C4-2B (cell line): ENCODE results near the gene STPG2.

ENCODE experiments used
- H3K27ac ChIP-seq: fragments of 450-650 bp; 2 replicates; pipeline ENCODE4 v1.5.1; 2017
- ZFX ChIP-seq: fragments of 450-650 bp; IDR thresholded peaks from 2 replicates; pipeline ENCODE4 v1.6.1; 2017
- TF ChIP-seq, protein P1 (sequence below): fragments of 450-650 bp; conservative IDR thresholded peaks from 2 replicates; pipeline ENCODE4 v1.5.1; 2017; ENCODE audit warnings: mild to moderate bottlenecking

STPG2 gene

GRCh38 chr4:97836662-97837061, 306.6 kb downstream of the STPG2 start:
- TF ChIP-seq ZFX = no peak
- TF ChIP-seq, protein P1, sequence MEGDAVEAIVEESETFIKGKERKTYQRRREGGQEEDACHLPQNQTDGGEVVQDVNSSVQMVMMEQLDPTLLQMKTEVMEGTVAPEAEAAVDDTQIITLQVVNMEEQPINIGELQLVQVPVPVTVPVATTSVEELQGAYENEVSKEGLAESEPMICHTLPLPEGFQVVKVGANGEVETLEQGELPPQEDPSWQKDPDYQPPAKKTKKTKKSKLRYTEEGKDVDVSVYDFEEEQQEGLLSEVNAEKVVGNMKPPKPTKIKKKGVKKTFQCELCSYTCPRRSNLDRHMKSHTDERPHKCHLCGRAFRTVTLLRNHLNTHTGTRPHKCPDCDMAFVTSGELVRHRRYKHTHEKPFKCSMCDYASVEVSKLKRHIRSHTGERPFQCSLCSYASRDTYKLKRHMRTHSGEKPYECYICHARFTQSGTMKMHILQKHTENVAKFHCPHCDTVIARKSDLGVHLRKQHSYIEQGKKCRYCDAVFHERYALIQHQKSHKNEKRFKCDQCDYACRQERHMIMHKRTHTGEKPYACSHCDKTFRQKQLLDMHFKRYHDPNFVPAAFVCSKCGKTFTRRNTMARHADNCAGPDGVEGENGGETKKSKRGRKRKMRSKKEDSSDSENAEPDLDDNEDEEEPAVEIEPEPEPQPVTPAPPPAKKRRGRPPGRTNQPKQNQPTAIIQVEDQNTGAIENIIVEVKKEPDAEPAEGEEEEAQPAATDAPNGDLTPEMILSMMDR = no peak
- H3K27ac ChIP-seq = no peak overlapping the region

DNA sequence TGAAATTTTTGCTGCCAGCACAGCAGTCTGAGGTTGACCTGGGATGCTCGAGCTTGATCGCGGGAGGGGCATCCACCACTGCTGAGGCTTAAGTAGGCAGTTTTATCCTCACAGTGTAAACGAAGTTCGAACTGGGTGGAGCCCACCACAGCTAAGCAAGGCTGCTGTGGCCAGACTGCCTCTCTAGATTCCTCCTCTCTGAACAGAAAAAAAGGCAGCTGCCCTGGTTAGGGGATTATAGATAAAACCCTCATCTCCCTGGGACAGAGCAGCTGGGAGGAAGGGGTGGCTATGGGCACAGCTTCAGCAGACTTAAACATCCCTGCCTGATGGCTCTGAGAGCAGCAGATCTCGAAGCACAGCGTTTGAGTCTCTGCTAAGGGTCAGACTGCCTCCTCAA, 314.6 kb downstream of the STPG2 start:
- no peak for TF ChIP-seq ZFX
- TF ChIP-seq, protein P1 = no peak
- H3K27ac ChIP-seq = no peak overlapping the region

DNA sequence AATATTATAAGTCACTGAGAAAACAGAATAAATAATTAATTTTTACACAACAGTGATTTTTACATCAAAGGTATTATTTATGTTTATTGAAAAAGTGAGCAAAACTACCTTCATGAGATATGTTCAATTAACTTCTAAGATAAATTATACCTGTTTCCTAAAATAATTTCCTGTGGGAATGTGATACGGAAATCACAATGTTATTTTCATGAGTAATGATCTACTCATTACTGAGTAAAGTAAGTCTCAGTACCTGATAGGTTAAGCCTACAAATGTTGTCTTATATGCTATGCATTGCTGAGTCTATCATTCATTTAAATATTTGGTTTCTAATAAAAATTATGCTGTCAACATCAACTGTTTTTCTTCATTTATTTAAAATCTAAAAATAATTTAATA, 324.0 kb downstream of the STPG2 start:
- no peak overlapping the region for H3K27ac ChIP-seq
- no peak for TF ChIP-seq ZFX
- TF ChIP-seq, protein P1 = no peak

GRCh38 chr4:97812768-97813167, 330.5 kb downstream of the STPG2 start:
- H3K27ac ChIP-seq = no peak overlapping the region
- TF ChIP-seq, protein P1 = no peak
- TF ChIP-seq ZFX = no peak

DNA sequence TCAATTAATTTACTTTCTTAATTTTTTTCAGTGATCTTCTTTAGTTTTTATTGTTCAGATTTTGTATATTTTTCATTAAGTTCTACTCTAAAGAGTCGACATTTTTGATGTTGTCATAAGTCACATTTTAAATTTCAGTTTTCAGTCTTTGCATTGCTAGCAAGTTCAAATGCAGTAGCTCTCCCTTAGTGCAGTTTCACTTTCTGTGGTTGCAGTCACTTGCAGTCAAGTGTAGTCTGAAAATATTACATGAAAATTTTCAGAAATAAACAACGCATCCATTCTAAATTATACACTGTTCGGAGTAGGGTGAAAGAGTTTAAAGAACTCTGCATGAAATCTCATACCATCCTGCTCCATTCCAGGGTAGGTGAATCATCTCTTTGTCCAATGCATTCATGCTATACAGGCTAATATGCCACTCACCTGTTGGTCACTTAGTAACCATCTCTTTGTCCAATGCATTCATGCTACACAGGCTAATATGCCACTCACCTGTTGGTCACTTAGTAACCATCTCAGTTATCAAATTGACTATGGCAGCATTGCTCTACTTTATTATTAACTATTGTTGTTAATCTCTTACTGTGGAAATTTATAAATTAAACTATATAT, 356.9 kb downstream of the STPG2 start:
- no peak for TF ChIP-seq ZFX
- TF ChIP-seq, protein P1 = no peak

DNA sequence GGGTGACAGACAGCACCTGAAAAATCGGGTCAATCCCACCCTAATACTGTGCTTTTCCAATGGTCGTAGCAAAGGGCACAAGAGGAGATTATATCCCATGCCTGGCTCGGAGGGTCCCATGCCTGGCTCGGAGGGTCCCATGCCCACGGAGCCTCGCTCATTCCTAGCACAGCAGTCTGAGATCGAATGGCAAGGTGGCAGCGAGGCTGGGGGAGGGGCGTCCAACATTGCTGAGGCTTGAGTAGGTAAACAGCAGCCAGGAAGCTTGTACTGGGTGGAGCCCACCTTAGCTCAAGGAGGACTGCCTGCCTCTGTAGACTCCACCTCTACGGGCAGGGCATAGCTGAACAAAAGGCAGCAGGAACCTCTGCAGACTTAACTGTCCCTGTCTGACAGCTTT, 365.1 kb downstream of the STPG2 start:
- TF ChIP-seq, protein P1 = no peak
- TF ChIP-seq ZFX = no peak
- no peak overlapping the region for H3K27ac ChIP-seq

More for the DNA sequence above, 356.9 kb downstream of the STPG2 start:
- H3K27ac ChIP-seq = no peak overlapping the region

GRCh38 chr4:97774347-97774989, 368.8 kb downstream of the STPG2 start:
- H3K27ac ChIP-seq = no peak overlapping the region
- no peak for TF ChIP-seq ZFX
- TF ChIP-seq, protein P1 = no peak
